ES-I3 (cell line): ENCODE data around the gene DCHS1.
"Not testable (repeated sequence)": the region's sequence is repeated elsewhere in the genome, so short reads cannot be mapped to it uniquely, and the experiment has no call there.

ENCODE experiments used
- H3K36me3 ChIP-seq: 2 replicates; pipeline ENCODE4 v1.6.1; 2013; ENCODE audit warnings: mild to moderate bottlenecking, low read length, control low read depth, moderate library complexity; ENCODE audit not compliant: insufficient read depth
- H3K4me1 ChIP-seq: 2 replicates; pipeline ENCODE4 v1.6.1; 2013; ENCODE audit warnings: mild to moderate bottlenecking, control low read depth, low read length; ENCODE audit not compliant: insufficient read depth
- H3K9ac ChIP-seq: 2 replicates; pipeline ENCODE4 v1.6.1; 2013; ENCODE audit warnings: low read depth, mild to moderate bottlenecking, low read length, moderate library complexity
- H3K9me3 ChIP-seq: 2 replicates; pipeline ENCODE4 v1.6.1; 2013; ENCODE audit warnings: mild to moderate bottlenecking, low read length, moderate library complexity; ENCODE audit not compliant: control insufficient read depth, insufficient read depth

The DCHS1 gene

GRCh38 chr11:6655790-6656583 is at the start of gene DCHS1:
Gene DCHS1 (minus strand): TSS chr11:6655809. CDS start chr11:6641613, 14,196 bp downstream.
- Histone ChIP-seq H3K9me3 (no peaks in the 10 kb centered on the region), H3K4me1 (peaks cover 7% of the 10 kb centered on the region), H3K36me3 (no peaks in the 10 kb centered on the region), H3K9ac (peak within 1 kb of the TSS; percentile 91)

- Histone ChIP-seq H3K9me3 (no peaks in the 10 kb centered on the region), H3K4me1 (peaks cover 3% of the 10 kb centered on the region; the same call in 1 of the 2 replicates), H3K36me3 (no peaks in the 10 kb centered on the region), H3K9ac (no peak overlapping the region)
Measured at GRCh38 chr11:6703247-6704063, 47.8 kb upstream of the DCHS1 start.

GRCh38 chr11:6701955-6702354 is 46.3 kb upstream of the DCHS1 start:
- not testable (repeated sequence) for H3K4me1 ChIP-seq, H3K9me3 ChIP-seq, H3K36me3 ChIP-seq, H3K9ac ChIP-seq

- H3K9me3 ChIP-seq: no peaks in the 10 kb centered on the region
- no peaks in the 10 kb centered on the region for H3K4me1 ChIP-seq
- no peaks in the 10 kb centered on the region for H3K36me3 ChIP-seq
- H3K9ac ChIP-seq: no peak overlapping the region
Measured at GRCh38 chr11:6695377-6695776, 39.8 kb upstream of the DCHS1 start.

GRCh38 chr11:6694229-6694535 is 38.6 kb upstream of the DCHS1 start:
- H3K9me3 ChIP-seq: peaks cover 2% of the 10 kb centered on the region; the same call in 1 of the 2 replicates
- H3K36me3 ChIP-seq: no peaks in the 10 kb centered on the region
- H3K9ac ChIP-seq: no peak overlapping the region
- no peaks in the 10 kb centered on the region for H3K4me1 ChIP-seq

- Histone ChIP-seq H3K36me3 (no peaks in the 10 kb centered on the region), H3K4me1 (no peaks in the 10 kb centered on the region), H3K9me3 (peaks cover 5% of the 10 kb centered on the region; the same call in 1 of the 2 replicates), H3K9ac (no peak overlapping the region)
Measured at GRCh38 chr11:6693342-6694228, 38.0 kb upstream of the DCHS1 start.

- Histone ChIP-seq H3K4me1 (0 out of 2 replicates have a peak, but pooled peaks cover 3% of the 10 kb centered on the region), H3K9me3 (peaks cover 5% of the 10 kb centered on the region; the same call in 1 of the 2 replicates), H3K9ac (no peak overlapping the region), H3K36me3 (no peaks in the 10 kb centered on the region)
Measured at GRCh38 chr11:6692128-6692527, 36.5 kb upstream of the DCHS1 start.

- not testable (repeated sequence) for H3K9ac ChIP-seq, H3K36me3 ChIP-seq, H3K4me1 ChIP-seq, H3K9me3 ChIP-seq
Measured at GRCh38 chr11:6690431-6691132, 35.0 kb upstream of the DCHS1 start.

GRCh38 chr11:6687876-6688275 is 32.3 kb upstream of the DCHS1 start:
- Histone ChIP-seq H3K4me1 (0 out of 2 replicates have a peak, but pooled peaks cover 3% of the 10 kb centered on the region), H3K9ac (no peak overlapping the region), H3K9me3 (peaks cover 5% of the 10 kb centered on the region; the same call in 1 of the 2 replicates), H3K36me3 (no peaks in the 10 kb centered on the region)

GRCh38 chr11:6686006-6686405 is 30.4 kb upstream of the DCHS1 start:
- H3K9ac ChIP-seq: no peak overlapping the region
- H3K9me3 ChIP-seq: peaks cover 5% of the 10 kb centered on the region; the same call in 1 of the 2 replicates
- H3K4me1 ChIP-seq: peaks cover 7% of the 10 kb centered on the region
- H3K36me3 ChIP-seq: peaks cover 9% of the 10 kb centered on the region

GRCh38 chr11:6684068-6684467 is 28.5 kb upstream of the DCHS1 start:
- Histone ChIP-seq H3K36me3 (peaks cover 15% of the 10 kb centered on the region), H3K9ac (peak overlapping the region; percentile 96)
- not testable (repeated sequence) for H3K9me3 ChIP-seq, H3K4me1 ChIP-seq

- peak within 1 kb of the TSS; percentile 96 for H3K9ac ChIP-seq
- H3K9me3 ChIP-seq: no peaks in the 10 kb centered on the region
- H3K4me1 ChIP-seq: peaks cover 7% of the 10 kb centered on the region
- peaks cover 15% of the 10 kb centered on the region for H3K36me3 ChIP-seq
Measured at GRCh38 chr11:6682936-6683861, 27.6 kb upstream of the DCHS1 start, which contains the start of gene MRPL17. Gene MRPL17 (minus strand): TSS chr11:6683340. CDS start chr11:6683296, 44 bp downstream.

- Histone ChIP-seq H3K36me3 (peaks cover 15% of the 10 kb centered on the region), H3K4me1 (peaks cover 5% of the 10 kb centered on the region), H3K9me3 (no peaks in the 10 kb centered on the region), H3K9ac (peak overlapping the region; percentile 96)
Measured at GRCh38 chr11:6682591-6682935, 27.0 kb upstream of the DCHS1 start.
